Hepatocyte (in vitro differentiated cells): ENCODE measurements around the gene IKZF1.

Experiments used
- CTCF ChIP-seq: fragments of 200-600 bp; sonication (generic); IDR thresholded peaks from 2 replicates; pipeline ENCODE4 v1.5.1; 2016; ENCODE audit warnings: antibody characterized with exemption, mild to moderate bottlenecking; ENCODE audit not compliant: poor library complexity
- EZH2 ChIP-seq: fragments of 200-600 bp; sonication (generic); IDR thresholded peaks from 2 replicates; pipeline ENCODE4 v1.6.1; 2016; ENCODE audit warnings: antibody characterized with exemption, mild to moderate bottlenecking, borderline replicate concordance

GRCh38 chr7:50292165-50292757, 12.3 kb upstream of the IKZF1 start:
- TF ChIP-seq CTCF, result no peak
- TF ChIP-seq EZH2, result no peak
